HG03097 (cell line): Measurements from ENCODE around the gene STYXL1.

Experiments used
- ATAC-seq: cut with Tn5 transposase; IDR thresholded peaks from one replicate; pipeline ENCODE4 v1.9.1; 2021; ENCODE audit not compliant: unreplicated experiment, low FRiP score

Gene STYXL1

DNA sequence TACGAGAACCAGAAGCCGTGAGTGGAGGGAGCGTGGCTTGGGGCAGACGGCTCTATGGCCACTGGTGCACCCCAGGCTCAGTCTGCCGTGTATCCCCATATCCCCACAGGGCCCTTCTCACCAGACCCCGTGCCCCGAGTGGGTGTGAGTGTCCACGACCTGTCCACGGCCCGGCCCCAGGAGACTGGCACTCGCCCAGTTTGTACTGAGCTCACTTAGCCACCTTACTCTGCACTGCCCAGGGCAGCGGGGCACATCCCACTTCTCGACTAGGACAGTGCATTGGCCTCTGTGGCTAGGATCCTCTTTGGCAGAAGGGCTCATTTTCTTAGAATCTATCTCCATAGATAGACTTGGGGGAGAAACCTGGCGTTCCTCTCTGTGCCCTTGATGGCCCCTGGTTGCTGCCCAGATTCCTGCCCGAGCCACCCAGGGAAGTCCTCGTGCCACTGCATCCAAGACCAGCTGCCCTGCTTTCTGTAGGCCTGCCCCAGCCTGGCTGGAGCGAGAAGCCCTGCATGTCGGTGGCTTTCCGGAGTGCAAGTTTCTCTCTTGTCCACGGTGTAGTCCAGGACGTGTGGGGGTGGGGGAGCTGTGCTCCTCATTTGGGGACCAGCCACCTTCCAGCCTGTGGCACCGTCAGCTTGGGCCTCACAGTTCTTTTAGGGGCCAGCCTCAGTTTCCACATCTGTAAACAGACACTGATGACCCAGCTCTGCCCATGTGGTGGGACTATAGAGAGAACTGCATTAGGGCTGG, 65.3 kb downstream of the STYXL1 start:
- no peak for ATAC-seq

DNA sequence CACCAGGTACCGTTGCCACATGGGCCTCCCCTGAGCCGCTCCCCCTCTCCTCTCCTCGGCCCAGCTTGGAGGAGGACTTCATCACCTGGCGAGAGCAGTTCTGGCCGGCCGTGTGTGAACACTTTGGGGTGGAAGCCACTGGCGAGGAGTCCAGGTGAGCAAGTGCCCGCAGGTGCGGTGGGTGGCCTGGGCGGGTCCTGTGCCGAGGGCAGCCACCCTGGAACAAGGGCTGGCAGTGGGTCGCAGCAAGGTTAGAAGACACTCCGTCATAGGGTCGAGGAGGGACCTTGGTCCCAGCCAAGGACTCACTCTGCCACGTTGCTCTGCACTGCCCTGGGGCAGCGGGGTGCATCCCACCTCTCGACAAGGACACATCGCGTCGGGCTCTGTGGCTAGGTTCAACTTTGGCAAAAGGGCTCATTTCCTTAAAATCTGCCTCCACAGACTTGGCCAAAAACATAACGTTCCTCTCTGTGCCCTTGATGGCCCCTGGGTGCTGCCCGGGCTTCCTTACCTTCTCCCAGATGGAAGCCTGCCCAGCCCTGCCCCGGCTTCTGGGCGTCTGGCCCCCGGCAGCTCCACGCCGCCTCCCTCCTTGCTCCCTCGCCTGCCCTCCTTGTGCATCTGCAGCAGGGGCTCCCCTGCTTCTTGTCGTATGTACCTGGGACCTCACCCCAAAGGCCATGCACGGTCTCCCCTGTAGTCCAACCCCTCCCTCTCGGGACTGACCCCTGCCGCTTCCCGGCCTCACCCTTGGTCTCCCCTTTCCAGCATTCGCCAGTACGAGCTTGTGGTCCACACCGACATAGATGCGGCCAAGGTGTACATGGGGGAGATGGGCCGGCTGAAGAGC, 66.1 kb downstream of the STYXL1 start:
- ATAC-seq, result no peak

DNA sequence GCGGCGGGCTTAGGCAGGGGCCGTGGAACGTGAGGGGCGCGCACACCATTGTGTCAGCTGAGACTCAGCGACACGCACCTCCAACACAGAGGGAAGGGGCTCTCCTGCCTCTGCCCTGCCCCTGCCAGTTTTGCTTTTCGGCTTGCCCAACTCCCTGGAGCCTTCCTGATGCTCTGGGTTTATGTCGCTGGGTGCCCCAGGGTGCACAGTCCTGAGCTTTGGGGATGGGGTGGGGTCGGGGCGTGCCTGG, 66.7 kb downstream of the STYXL1 start:
- ATAC-seq, result no peak

DNA sequence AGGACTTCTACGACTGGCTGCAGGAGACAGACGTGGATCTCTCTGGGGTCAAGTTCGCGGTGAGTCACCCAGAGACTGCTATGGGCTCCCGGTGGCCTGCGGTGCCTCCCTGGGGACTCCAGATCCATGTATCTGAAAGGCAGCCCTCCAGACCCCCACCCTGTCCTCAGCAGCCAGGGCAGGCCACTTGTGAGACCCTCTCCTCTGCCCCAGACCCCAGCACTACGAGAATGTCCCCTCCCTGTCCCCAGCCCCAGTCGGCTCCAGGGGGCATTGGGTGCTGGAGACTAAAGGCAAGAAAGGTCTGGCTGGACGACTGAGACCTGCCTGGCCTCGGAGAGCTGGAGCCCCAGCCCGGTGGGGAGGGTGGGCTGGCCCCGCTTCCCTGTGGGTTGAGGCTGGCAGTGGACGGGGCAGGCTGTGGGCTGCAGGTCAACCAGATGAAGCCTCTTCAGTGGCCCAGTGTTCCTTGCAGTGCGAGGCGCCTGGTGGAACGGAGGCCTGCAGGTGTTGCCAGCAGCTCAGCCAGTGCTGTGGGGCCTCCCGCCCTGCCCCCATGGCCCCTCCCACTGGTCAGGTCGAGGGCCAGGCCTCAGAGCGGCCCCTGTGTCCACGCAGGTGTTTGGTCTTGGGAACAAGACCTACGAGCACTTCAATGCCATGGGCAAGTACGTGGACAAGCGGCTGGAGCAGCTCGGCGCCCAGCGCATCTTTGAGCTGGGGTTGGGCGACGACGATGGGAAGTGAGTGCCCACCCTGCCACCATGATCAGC, 67.2 kb downstream of the STYXL1 start:
- ATAC-seq, result no peak

DNA sequence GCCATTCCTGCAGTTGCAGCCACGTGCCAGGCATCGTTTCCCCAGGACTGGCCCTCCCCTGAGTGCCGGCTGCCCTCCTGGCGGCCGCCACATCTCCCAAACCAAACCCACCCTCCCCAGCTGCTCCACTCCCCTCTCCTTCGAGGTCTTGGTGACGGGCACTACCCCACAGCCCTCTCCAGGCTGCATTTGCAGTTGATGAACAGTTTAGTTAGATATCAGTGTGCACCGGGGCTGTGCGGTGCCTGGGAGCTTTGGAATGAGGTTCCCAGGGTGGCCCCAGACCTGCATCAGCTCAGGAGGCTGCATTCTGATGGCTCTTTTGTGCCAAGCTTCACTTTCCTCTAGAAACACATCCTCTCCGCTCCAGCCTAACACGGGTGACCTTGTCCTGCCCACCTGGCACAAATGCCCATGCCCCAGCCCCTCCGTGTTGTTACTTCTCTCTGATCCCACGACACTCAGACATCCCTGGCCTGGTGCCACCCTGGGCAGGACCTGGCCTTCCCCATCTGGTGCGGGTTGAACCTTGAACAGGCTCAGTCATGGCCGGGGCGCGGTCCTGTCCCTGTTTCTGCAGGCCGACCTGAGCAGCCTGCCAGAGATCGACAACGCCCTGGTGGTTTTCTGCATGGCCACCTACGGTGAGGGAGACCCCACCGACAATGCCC, 67.9 kb downstream of the STYXL1 start:
- ATAC-seq, result no peak

DNA sequence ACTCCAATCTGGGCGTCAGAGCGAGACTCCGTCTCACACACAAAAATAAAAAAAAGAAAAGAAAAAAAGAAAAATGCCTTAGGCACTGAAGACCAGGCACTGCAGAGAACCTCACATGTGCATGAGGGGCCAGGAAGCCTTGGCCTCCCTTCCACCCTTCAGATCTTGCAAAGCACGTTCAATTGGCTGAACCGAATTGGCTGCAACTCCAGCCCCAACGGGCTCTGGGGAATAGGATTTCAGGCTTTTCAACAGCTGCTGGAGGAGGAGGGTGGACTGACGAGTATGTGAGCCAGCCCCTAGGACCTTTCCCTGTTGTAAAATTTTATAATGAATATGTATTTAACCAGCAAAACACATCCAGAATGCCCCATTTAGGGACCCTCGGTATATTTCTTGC, 70.1 kb downstream of the STYXL1 start:
- ATAC-seq, result no peak

DNA sequence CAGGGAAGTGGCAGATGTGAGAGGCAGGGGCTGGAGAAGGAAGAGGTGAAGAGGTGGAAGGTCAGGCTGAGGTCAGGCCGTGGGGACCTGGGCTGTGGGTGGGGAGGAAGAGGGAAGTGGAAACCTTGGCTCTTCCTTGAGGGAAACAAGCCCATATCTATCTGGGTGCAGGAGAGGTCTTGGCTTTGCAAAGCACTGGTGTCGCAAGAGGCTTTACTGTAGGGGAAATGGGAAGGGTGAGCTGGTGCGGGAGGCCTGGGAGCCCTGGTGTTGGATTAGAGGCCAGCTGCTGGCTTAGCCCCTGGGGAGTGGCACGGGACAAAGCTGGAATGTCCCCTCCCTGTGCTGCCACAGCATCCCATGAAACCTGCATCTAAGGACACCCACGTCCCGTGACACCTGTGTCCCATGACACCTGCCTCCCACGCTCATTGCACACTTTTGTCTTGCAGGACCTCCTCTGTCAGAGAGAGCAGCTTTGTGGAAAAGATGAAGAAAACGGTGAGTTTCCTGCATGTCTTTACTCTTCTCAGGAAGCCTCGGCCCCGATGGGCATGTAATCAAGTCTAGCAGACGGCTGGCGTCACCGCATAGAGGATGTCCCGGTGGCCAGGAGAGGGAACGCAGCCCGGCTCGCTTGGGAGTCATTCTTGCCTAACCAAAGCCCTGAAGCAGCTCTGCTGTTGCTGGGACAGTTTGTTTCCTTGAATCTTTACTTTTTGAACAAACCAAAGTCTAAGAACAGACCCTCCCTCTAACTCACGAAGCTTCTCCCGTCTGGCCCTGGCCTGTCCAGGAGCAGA, 75.6 kb downstream of the STYXL1 start:
- no peak for ATAC-seq

DNA sequence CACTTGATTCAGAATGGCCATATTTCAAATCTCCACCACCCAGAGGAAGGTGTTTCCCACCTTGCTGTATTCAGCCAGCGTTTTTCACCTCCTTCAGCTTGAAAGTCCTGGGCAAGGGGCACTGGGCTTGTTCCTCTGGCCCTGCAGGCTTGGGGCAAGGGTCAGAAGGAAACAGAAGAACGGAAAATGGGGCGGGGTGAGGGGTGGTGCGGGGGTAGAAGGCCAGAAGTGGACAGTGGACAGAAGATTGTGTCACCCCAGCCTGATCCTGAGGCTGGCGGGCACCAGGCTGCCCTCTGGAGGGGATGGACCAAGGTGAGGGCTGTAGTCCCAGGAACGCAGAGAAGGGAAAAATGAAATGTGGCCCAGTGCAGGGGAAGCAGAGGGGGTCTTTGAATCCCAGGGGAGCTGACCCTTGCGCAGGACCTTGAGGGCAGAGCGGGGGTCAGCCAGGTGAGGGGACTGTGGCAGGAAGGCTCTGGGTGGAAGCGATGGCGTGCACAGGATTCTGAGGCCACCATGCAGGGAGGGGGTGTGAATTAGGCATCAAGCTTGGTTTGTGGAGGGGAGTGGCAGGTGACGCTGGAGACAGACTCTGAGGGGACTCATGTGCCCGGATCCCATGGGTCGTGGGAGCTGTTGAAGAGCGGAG, 76.4 kb downstream of the STYXL1 start:
- ATAC-seq, result no peak

DNA sequence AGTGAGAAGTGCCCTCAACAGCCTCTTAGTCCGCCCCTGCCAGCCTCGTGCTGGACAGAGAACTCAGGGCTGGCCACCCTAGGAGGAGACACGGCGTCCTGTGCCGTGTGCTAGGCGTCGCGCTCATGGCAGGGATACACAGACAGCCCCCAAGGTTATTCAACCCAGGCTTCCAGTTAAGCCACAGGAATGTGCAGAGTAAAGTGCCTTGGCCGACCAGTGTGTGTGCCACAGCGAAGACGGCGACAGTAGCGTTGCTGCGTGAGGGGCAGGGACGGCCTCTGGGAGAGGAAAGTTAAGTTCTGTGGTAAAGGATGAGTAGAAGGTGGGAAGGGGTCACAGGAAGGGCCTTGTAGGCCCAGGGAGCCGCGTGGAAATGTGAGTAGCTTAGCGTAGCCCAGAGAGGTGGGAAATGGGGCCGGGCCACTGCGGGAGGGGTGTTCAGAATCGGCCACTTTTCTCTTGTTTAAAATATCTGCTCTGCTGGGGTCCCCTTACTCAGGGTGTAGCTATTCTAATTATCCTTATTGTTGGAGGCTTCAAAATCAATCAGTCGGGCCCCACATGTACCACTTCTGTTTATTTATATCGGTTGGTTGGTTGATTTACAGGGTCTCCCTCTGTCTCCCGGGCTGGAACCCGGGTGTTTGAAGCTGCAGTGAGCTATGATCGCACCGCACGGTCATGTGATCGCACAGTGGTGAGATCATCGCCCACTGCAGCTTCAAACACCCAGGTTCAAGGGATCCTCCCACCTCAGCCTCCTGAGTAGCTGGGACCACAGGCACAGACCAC, 77.9 kb downstream of the STYXL1 start:
- ATAC-seq, result no peak

DNA sequence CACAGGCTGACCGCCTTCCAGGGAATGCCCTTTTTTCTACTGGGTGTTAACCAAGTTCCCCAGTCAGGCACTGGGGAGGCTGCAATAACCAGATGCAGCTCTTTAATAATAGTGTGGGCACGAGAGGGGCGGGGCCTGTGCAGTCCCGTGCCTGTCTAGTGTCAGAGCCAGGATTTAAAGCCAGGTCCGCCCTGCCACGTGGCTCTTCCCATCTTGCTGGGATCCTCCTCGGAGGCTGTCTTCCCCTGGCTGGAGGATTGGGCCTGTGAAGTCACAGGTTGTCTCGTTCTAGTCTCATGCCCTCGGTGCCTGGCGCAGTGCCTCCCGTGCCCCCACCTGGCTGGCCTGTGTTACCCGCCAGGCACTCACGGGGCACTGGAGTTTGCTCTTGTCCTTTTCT, 78.6 kb downstream of the STYXL1 start:
- no peak for ATAC-seq

DNA sequence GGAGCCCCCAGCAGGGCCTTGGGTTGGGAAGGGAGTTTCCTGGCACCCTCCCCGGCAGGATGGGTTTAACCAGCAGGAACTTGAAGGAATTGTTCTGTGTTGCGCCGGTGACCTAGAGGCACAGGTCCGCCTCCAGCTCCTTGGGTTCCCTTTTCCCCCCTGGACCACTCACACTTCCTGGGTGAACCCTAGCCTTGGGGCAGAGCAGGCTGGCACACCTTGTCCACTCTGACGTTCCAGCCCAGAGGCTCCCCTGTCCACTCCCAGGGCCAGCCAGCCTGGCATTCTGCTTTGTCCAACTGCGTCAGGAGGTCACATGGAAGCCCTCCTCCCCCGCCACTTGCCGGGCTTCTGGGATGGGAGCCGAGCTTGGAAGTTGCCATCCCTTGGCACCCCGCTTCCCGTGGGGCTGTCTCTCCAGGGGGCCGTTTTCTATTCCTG, 79.2 kb downstream of the STYXL1 start:
- no peak for ATAC-seq

DNA sequence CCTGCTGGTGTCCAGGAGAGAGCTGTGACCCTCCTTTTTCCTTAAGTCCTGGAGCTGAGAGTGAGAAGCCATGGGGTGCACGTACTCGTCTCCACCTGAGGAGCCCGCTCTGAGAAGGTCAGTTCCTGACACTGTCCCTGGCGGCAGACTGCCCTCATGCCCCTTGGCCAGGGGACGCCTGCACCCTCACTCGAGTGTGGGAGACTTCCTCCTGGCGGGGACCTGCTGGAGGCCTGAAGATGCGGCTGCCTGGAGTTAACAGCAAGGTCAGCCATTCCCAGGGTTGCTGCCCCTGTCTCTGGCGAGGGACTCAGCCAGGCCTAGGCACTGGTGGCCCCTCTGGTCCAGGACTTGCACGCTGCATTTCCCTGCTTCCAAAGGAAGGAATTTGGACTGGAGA, 79.8 kb downstream of the STYXL1 start:
- ATAC-seq, result no peak

DNA sequence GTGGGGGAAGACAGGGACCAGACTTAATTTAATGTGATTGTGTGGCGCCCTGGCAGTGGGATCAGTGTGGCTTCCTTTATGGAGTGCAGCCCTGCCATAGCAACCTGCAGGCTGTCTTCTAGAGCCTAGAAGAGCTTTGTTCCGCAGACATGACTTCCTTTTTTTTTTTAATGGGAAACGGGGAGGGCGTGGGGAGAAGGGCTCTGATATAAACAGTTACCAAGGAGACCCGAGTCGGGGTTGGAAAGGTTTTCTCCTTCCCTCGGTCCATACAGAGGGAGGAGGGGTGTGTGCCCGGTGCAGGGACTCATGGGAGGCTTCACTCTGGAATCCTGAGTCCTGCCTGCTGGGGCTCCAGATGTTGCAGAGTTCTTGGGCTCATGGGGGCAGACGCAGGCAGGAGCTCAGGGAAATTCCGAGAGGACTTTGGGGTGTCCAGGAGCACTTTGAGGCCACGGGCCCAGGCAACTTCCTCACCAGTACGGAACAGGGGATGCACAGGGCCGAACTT, 80.3 kb downstream of the STYXL1 start:
- no peak for ATAC-seq

DNA sequence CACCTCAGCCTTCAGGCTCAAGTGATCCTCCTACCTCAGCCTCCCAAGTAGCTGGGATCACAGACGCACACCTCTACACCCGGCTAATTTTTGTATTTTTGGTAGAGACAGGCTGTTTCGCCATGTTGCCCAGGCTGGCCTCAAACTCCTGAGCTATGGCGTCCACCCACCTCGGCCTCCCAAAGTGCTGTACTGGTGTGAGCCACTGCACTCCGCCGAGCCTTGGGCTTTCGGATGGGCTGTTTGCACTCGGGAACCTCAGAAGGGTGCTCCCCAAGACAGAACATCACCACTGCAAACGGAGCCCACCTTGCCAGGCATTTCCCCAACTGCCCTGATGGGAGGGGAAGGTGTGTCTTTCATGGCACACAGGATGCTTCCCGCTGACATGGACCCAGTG, 80.7 kb downstream of the STYXL1 start:
- no peak for ATAC-seq

DNA sequence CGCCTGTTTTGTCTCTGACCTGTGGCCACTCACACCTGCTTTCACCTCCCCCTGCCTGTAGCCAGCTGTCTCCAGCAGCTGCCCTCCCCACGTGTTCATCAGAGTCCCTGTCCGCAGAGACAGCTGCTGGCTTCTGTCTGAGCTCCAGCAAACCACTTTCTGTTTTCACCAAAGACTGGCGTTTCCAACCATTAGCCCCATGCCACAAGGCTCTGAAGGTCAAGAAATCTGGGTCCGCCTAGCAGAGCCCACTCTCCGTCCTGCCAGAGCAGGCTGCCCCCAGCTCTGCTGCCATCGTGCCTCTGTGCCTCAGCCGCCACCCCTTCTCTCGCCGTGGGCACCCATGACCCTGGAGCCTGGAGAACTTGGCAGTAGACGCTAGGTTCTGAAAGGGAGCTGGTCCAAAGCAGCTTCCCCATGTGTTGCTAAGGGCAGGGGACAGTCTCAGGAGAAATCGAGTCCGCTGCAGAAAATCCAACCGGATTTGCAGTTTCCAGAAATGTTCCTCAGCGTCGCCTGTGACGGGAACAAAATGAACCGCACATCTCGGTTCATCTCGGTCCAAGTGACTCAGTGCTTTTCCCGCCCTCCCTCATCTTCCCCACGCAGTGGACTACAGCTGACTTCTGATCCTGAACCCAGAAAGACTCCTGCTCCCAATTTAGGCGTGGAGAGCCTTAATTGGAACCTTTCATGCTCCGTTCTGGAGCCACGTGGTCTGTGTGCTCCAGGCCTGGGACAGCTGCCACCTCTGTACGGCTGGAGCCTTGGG, 81.4 kb downstream of the STYXL1 start:
- no peak for ATAC-seq

DNA sequence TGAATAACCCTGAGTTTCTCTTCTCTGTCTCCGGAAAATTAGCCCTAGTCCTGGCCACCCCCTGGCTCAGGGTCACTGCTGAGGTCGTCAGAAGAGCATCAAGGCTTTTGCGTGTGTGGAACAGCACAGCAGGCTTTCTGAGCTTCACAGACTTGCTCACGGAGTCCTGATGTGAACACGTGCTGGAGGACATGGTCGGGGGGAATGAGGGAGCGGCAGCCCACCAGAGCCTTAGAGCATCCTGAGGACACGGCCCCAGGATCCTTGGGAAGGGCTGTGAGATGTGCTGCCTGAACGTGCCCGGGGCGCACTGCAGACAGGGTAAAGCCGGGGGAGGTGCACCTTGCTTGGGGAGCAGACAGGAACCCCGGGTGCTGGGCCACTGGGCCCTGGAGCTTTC, 82.2 kb downstream of the STYXL1 start:
- no peak for ATAC-seq

DNA sequence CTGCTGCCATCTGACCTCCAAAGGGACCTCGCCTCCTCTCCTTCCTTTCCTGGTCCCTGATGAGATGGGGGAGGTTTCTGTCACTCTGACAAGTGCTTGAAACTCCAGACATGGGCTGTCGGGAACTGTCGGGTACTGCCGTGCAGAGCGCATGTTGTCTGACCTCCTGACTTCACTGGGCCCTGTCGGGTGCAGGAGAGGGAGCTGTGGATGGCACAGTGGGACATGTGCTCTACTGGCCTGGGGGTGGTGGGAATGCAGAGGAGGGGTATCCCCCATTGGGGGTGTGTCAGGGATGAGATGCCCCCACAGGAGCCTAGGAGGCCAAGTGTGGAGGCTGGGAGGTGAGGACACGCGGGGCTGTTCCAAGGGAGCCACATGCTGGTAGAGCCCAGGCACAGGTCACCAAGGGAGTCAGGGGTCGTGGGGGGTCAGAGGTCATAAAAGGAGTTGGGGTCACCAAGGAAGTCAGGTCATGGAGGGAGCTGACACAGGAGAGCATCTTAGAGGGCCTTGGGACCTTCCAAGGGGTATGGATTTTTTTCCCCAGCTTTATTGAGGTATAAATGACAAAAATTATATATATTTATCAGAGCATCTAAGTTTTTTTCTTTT, 84.3 kb downstream of the STYXL1 start:
- no peak for ATAC-seq
